HepG2 (cell line): ENCODE data around the gene CBFA2T2. TPM values are rescaled to one million over a fixed set of nuclear protein-coding genes. Genes with fewer than 3 reads are reported as not detected.
A peak's percentile ranks its signal among the peaks of the same experiment; 100 is the strongest.

Experiments used
- CBX2 ChIP-seq, 2 experiments: fragments of 200-600 bp in 1 of 2; sonication (generic); formaldehyde crosslinking in 1 of 2; IDR thresholded peaks; 2 replicates each; pipeline versions ENCODE4 v1.7.0 to v1.8.1; 2018 to 2022; ENCODE audit warnings: low read depth in 2 of 2, low read length in 1 of 2, mild to moderate bottlenecking in 1 of 2, missing genetic modification reagents in 1 of 2
- CENPBD1 ChIP-seq: sonication (generic); formaldehyde crosslinking; IDR thresholded peaks from 2 replicates; pipeline ENCODE4 v1.8.0; 2022; ENCODE audit warnings: missing genetic modification reagents, low read depth, mild to moderate bottlenecking, borderline replicate concordance
- CREB1 ChIP-seq, 2 experiments: fragments of 450-650 bp in 1 of 2; IDR thresholded peaks; 2 replicates each; pipeline ENCODE4 v1.6.1; 2016 to 2017; ENCODE audit warnings: control low read depth in 1 of 2, mild to moderate bottlenecking in 1 of 2, missing compliant biosample characterization in 1 of 2, missing genetic modification characterization in 1 of 2
- CREBL2 ChIP-seq: sonication (generic); formaldehyde crosslinking; IDR thresholded peaks from 2 replicates; pipeline ENCODE4 v1.8.1; 2023; ENCODE audit warnings: missing genetic modification reagents, mild to moderate bottlenecking, borderline replicate concordance
- FOXO4 ChIP-seq: sonication (generic); formaldehyde crosslinking; conservative IDR thresholded peaks from 2 replicates; pipeline ENCODE4 v1.8.1; 2023; ENCODE audit warnings: missing genetic modification reagents
- GFI1 ChIP-seq: sonication (generic); formaldehyde crosslinking; IDR thresholded peaks from 2 replicates; pipeline ENCODE4 v1.5.0; 2020; ENCODE audit warnings: missing genetic modification reagents, mild to moderate bottlenecking, borderline replicate concordance
- HOXA3 ChIP-seq: sonication (generic); formaldehyde crosslinking; IDR thresholded peaks from 2 replicates; pipeline ENCODE4 v1.5.0; 2020; ENCODE audit warnings: missing genetic modification reagents
- MAF1 ChIP-seq: sonication (generic); formaldehyde crosslinking; IDR thresholded peaks from 2 replicates; pipeline ENCODE4 v1.5.0; 2020; ENCODE audit warnings: missing genetic modification reagents, borderline replicate concordance
- NONO ChIP-seq, 2 experiments: fragments of 450-650 bp in 1 of 2; sonication (generic) in 1 of 2; formaldehyde crosslinking in 1 of 2; IDR thresholded peaks in 1 of 2; conservative IDR thresholded peaks in 1 of 2; 2 replicates each; pipeline versions ENCODE4 v1.6.1 to v1.8.0; 2017 to 2022; ENCODE audit warnings: mild to moderate bottlenecking in 1 of 2, missing genetic modification reagents in 1 of 2, moderate library complexity in 1 of 2
- RARG ChIP-seq: sonication (generic); formaldehyde crosslinking; IDR thresholded peaks from 2 replicates; pipeline ENCODE4 v1.4.0; 2020; ENCODE audit warnings: low read depth, mild to moderate bottlenecking, missing genetic modification reagents
- RERE ChIP-seq: IDR thresholded peaks from 2 replicates; pipeline ENCODE4 v1.6.1; 2016; ENCODE audit warnings: low read depth, missing genetic modification reagents, missing compliant biosample characterization
- SNAPC2 ChIP-seq: sonication (generic); formaldehyde crosslinking; IDR thresholded peaks from 2 replicates; pipeline ENCODE4 v1.8.1; 2022; ENCODE audit warnings: mild to moderate bottlenecking, missing genetic modification reagents
- SRY ChIP-seq: sonication (generic); formaldehyde crosslinking; IDR thresholded peaks from 2 replicates; pipeline ENCODE4 v1.8.0; 2022; ENCODE audit warnings: mild to moderate bottlenecking, missing genetic modification reagents
- TIGD3 ChIP-seq: sonication (generic); formaldehyde crosslinking; IDR thresholded peaks from 2 replicates; pipeline ENCODE4 v1.5.1; 2020; ENCODE audit warnings: mild to moderate bottlenecking, missing genetic modification reagents, borderline replicate concordance
- ZNF431 ChIP-seq: sonication (generic); formaldehyde crosslinking; IDR thresholded peaks from 2 replicates; pipeline ENCODE4 v1.9.0; 2022; ENCODE audit warnings: missing genetic modification reagents, low read depth, mild to moderate bottlenecking, borderline replicate concordance
- ZNF570 ChIP-seq: sonication (generic); formaldehyde crosslinking; IDR thresholded peaks from 2 replicates; pipeline ENCODE4 v1.4.0; 2020; ENCODE audit warnings: mild to moderate bottlenecking, missing genetic modification reagents, borderline replicate concordance
- ZNF703 ChIP-seq: sonication (generic); formaldehyde crosslinking; IDR thresholded peaks from 2 replicates; pipeline ENCODE4 v1.5.1; 2020; ENCODE audit warnings: missing genetic modification reagents, mild to moderate bottlenecking, moderate library complexity, borderline replicate concordance
- ZNF709 ChIP-seq: sonication (generic); formaldehyde crosslinking; IDR thresholded peaks from 2 replicates; pipeline ENCODE4 v1.5.0; 2020; ENCODE audit warnings: mild to moderate bottlenecking, missing genetic modification reagents
- ZNF784 ChIP-seq: sonication (generic); formaldehyde crosslinking; IDR thresholded peaks from 2 replicates; pipeline ENCODE4 v1.5.1; 2020; ENCODE audit warnings: missing genetic modification reagents, mild to moderate bottlenecking, borderline replicate concordance
- polyA plus RNA-seq, 8 experiments: library from polyadenylated mRNA; depleted of rRNA in 3 of 8; stranded (reverse) in 7 of 8; unstranded in 1 of 8; fragments of >200 nt; fragmentation: Illumina TruSeq in 4 of 8; extraction: Trizol in 4 of 8; gene quantifications; 2 replicates each; pipeline versions ENCODE4 v1.2.1 to v1.2.3, GENCODE V29; 2011 to 2016; ENCODE audit warnings: low read depth in 4 of 8, missing spikeins in 1 of 8, mixed read lengths in 1 of 8; ENCODE audit not compliant: insufficient read depth in 1 of 8
- total RNA-seq, 5 experiments: library from RNA; depleted of rRNA; stranded (reverse); fragments of >200 nt; fragmentation: Illumina TruSeq; extraction: Trizol; gene quantifications; 2 replicates each; pipeline ENCODE4 v1.2.3, GENCODE V29; 2016; ENCODE audit warnings: low read depth in 1 of 5

The CBFA2T2 gene
- total and polyA plus RNA-seq, 2 of the 13 experiments (the other 11 are each of a cell fraction or from before 2014, with no cell fraction given) = 6.3 to 21.2 TPM

GRCh38 chr20:33555755-33556154 lies 65.9 kb downstream of the CBFA2T2 start (continued):
- TF ChIP-seq CENPBD1 (no peak), ZNF703 (CRISPR knock-in tag) (no peak), RARG (CRISPR knock-in tag) (no peak), ZNF709 (CRISPR knock-in tag) (no peak), NONO (IDR thresholded peaks at IDR 0.05) (no peak), NONO (CRISPR knock-in tag; conservative IDR thresholded peaks at IDR 0.05) (no peak), CREBL2 (no peak), MAF1 (no peak), CREB1 (IDR thresholded peaks at IDR 0.05) (no peak), CREB1 (CRISPR knock-in tag; IDR thresholded peaks at IDR 0.05) (0 out of 2 replicates have a peak, but pooled peaks have one; percentile 47), HOXA3 (peak; percentile 56; the same call in 1 of the 2 replicates), GFI1 (CRISPR knock-in tag) (no peak), SNAPC2 (no peak), FOXO4 (CRISPR knock-in tag) (no peak), ZNF784 (0 out of 2 replicates have a peak, but pooled peaks have one; percentile 34), ZNF570 (CRISPR knock-in tag) (no peak), ZNF431 (CRISPR knock-in tag) (no peak), SRY (CRISPR knock-in tag) (no peak), RERE (CRISPR knock-in tag) (no peak), TIGD3 (no peak), CBX2 (IDR thresholded peaks at IDR 0.05; ENCODE audit: low read depth, low read length) (no peak), CBX2 (CRISPR knock-in tag; IDR thresholded peaks at IDR 0.05; ENCODE audit: low read depth) (no peak)
